Cardiac fibroblast (primary cell): ENCODE measurements around the gene MLN.

Source experiments
- DNase-seq, 2 donors: peaks; one replicate each; pipeline versions ENCODE4 v3.0.0 to v3.0.0-alpha.2; 2010; ENCODE audit warnings: low read depth in 2 of 2
- H3K4me3 ChIP-seq, 2 donors: replicated peaks in 1 of 2; 1 replicate in 1 of 2; 2 replicates in 1 of 2; pipeline ENCODE4 v1.5.1; 2011; ENCODE audit warnings: low read depth in 2 of 2, low read length in 2 of 2, mild to moderate bottlenecking in 2 of 2, moderate library complexity in 1 of 2
- CTCF ChIP-seq: IDR thresholded peaks from one replicate; pipeline ENCODE4 v1.5.1; 2011; ENCODE audit warnings: low read depth, mild to moderate bottlenecking, low read length, inconsistent platforms

The MLN gene

GRCh38 chr6:33772082-33772830 lies 31.5 kb downstream of the MLN start:
- DNase-seq = peak in 1 of 2 donors; percentile 45
- no peak overlapping the region for H3K4me3 ChIP-seq

GRCh38 chr6:33771146-33772081 lies 32.4 kb downstream of the MLN start:
- H3K4me3 ChIP-seq = no peak overlapping the region
- peak; percentile 95 to 98 for DNase-seq

More at GRCh38 chr6:33772082-33772830, 31.5 kb downstream of the MLN start:
- no peak for TF ChIP-seq CTCF

GRCh38 chr6:33770833-33771145 lies 33.0 kb downstream of the MLN start:
- TF ChIP-seq CTCF = no peak
- DNase-seq = no peak
- H3K4me3 ChIP-seq = no peak overlapping the region

More at GRCh38 chr6:33771146-33772081, 32.4 kb downstream of the MLN start:
- peak; percentile 55 for TF ChIP-seq CTCF

- H3K4me3 ChIP-seq = no peak overlapping the region
- TF ChIP-seq CTCF = no peak
- no peak for DNase-seq
Measured at GRCh38 chr6:33770124-33770832, 33.5 kb downstream of the MLN start.

- no peak for TF ChIP-seq CTCF
- no peak overlapping the region for H3K4me3 ChIP-seq
- no peak for DNase-seq
Measured at GRCh38 chr6:33769248-33769821, 34.5 kb downstream of the MLN start.

- peak; percentile 86 to 90 for DNase-seq
- peak; percentile 97 for TF ChIP-seq CTCF
- H3K4me3 ChIP-seq = no peak overlapping the region
Measured at GRCh38 chr6:33768644-33769120, 35.1 kb downstream of the MLN start.
